A673 (cell line): ENCODE results near the gene MYCBPAP. TPM values are rescaled to one million over a fixed set of nuclear protein-coding genes. Genes with fewer than 3 reads are reported as not detected.

Experiments used
- BruUV-seq: library from RNA; stranded (reverse); fragments of 400-500 nt; replicated peaks from 2 replicates; lab custom pipeline; 2021; lab: Mats Ljungman, UMichigan
- CTCF ChIA-PET: fragments of 300-600 bp; sonication (Branson Sonifier 250); formaldehyde crosslinking; loops from one replicate; lab custom pipeline; 2022; ENCODE audit warnings: antibody characterized with exemption; lab: Charles Lee
- POLR2A ChIA-PET: fragments of 300-600 bp; sonication (Branson Sonifier 250); formaldehyde crosslinking; loops from one replicate; lab custom pipeline; 2022; ENCODE audit warnings: antibody characterized with exemption; ENCODE audit not compliant: low non-redundant PET; lab: Charles Lee
- DNase-seq: peaks from one replicate; pipeline ENCODE4 v3.0.0-alpha.2; 2015; ENCODE audit warnings: low spot score
- H3K27ac ChIP-seq: fragments of 200-600 bp; sonication (generic); 2 replicates; pipeline ENCODE4 v1.5.1; 2016; ENCODE audit warnings: mixed run types, low read depth, mild to moderate bottlenecking, mixed read lengths, antibody characterized with exemption, low read length; ENCODE audit not compliant: poor library complexity, severe bottlenecking
- H3K27me3 ChIP-seq: fragments of 200-600 bp; sonication (generic); replicated peaks from 2 replicates; pipeline ENCODE4 v1.6.1; 2017; ENCODE audit warnings: mixed run types, low read depth, mild to moderate bottlenecking, mixed read lengths, antibody characterized with exemption, low read length; ENCODE audit not compliant: insufficient read depth, poor library complexity
- H3K36me3 ChIP-seq: fragments of 200-600 bp; sonication (generic); 2 replicates; pipeline ENCODE4 v1.6.1; 2016; ENCODE audit warnings: mixed run types, mild to moderate bottlenecking, mixed read lengths, antibody characterized with exemption, low read length; ENCODE audit not compliant: insufficient read depth, poor library complexity, severe bottlenecking
- H3K4me1 ChIP-seq: fragments of 200-600 bp; sonication (generic); 2 replicates; pipeline ENCODE4 v1.6.1; 2017; ENCODE audit warnings: mixed run types, mild to moderate bottlenecking, mixed read lengths, antibody characterized with exemption, low read length; ENCODE audit not compliant: insufficient read depth, poor library complexity, severe bottlenecking
- H3K4me3 ChIP-seq: fragments of 200-600 bp; sonication (generic); 2 replicates; pipeline ENCODE4 v1.5.1; 2016; ENCODE audit warnings: low read depth, mixed run types, mild to moderate bottlenecking, mixed read lengths, low read length; ENCODE audit not compliant: poor library complexity, severe bottlenecking
- H3K9me3 ChIP-seq: fragments of 200-600 bp; sonication (generic); 2 replicates; pipeline ENCODE4 v1.6.1; 2016; ENCODE audit warnings: mixed run types, low read depth, mild to moderate bottlenecking, mixed read lengths, antibody characterized with exemption, low read length; ENCODE audit not compliant: poor library complexity, severe bottlenecking
- EZH2 ChIP-seq: fragments of 200-600 bp; sonication (generic); IDR thresholded peaks from 2 replicates; pipeline ENCODE4 v1.6.1; 2017; ENCODE audit warnings: borderline replicate concordance, low read depth, mild to moderate bottlenecking, mixed read lengths, antibody characterized with exemption, low read length; ENCODE audit not compliant: poor library complexity, severe bottlenecking
- intact Hi-C: fragments of 100-400 bp; cut with micrococcal nuclease; formaldehyde crosslinking; loops from one replicate; pipeline ENCODE4 v1.10.0; 2022; ENCODE audit not compliant: unreplicated experiment
- total RNA-seq: library from RNA; stranded (reverse); gene quantifications from 2 replicates; pipeline ENCODE4 v1.2.3, GENCODE V29; 2021
- TF ChIP-seq, protein P1 (sequence below): fragments of 300-800, 200-600 bp; sonication (generic); conservative IDR thresholded peaks from 2 replicates; pipeline ENCODE4 v1.5.1; 2017; ENCODE audit warnings: low read depth, mild to moderate bottlenecking, antibody characterized with exemption, low read length, moderate library complexity, mixed read lengths

MYCBPAP gene
- total RNA-seq, 1 experiment from 2014 or later: 0.92 TPM

GRCh38 chr17:50572541-50572940 lies 64.3 kb downstream of the MYCBPAP start:
- TF ChIP-seq, protein P1, sequence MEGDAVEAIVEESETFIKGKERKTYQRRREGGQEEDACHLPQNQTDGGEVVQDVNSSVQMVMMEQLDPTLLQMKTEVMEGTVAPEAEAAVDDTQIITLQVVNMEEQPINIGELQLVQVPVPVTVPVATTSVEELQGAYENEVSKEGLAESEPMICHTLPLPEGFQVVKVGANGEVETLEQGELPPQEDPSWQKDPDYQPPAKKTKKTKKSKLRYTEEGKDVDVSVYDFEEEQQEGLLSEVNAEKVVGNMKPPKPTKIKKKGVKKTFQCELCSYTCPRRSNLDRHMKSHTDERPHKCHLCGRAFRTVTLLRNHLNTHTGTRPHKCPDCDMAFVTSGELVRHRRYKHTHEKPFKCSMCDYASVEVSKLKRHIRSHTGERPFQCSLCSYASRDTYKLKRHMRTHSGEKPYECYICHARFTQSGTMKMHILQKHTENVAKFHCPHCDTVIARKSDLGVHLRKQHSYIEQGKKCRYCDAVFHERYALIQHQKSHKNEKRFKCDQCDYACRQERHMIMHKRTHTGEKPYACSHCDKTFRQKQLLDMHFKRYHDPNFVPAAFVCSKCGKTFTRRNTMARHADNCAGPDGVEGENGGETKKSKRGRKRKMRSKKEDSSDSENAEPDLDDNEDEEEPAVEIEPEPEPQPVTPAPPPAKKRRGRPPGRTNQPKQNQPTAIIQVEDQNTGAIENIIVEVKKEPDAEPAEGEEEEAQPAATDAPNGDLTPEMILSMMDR: no peak
- no peak for TF ChIP-seq EZH2
- no TSS peak for BruUV-seq
- Histone ChIP-seq H3K9me3 (no peaks in the 10 kb centered on the region), H3K4me3 (no peak overlapping the region), H3K27me3 (no peaks in the 10 kb centered on the region), H3K4me1 (peaks cover 7% of the 10 kb centered on the region), H3K36me3 (no peaks in the 10 kb centered on the region), H3K27ac (no peak overlapping the region)
- DNase-seq: no peak
- ChIA-PET POLR2A (no interaction called here), CTCF (no interaction called here)
- intact Hi-C loops: no loop called here

GRCh38 chr17:50573866-50574611 lies 65.8 kb downstream of the MYCBPAP start:
- Histone ChIP-seq H3K4me3 (no peak overlapping the region), H3K36me3 (no peaks in the 10 kb centered on the region), H3K27ac (peak overlapping the region; percentile 44), H3K9me3 (no peaks in the 10 kb centered on the region), H3K4me1 (peaks cover 7% of the 10 kb centered on the region), H3K27me3 (no peaks in the 10 kb centered on the region)
- intact Hi-C loops: no loop called here
- ChIA-PET CTCF (interaction anchor here (0.5 kb wide), 1 partner anchor 9 kb away, joined by 11 read pairs; no protein-coding TSS in a partner anchor), POLR2A (no interaction called here)
- BruUV-seq: no TSS peak
- DNase-seq: no peak
- no peak for TF ChIP-seq EZH2
- TF ChIP-seq, protein P1: no peak

GRCh38 chr17:50575581-50576210 lies 67.5 kb downstream of the MYCBPAP start:
- POLR2A ChIA-PET: no interaction called here
- CTCF ChIA-PET: no interaction called here
- TF ChIP-seq EZH2: no peak
- TF ChIP-seq, protein P1: no peak
- no TSS peak for BruUV-seq
- Histone ChIP-seq H3K4me1 (peaks cover 7% of the 10 kb centered on the region), H3K27ac (no peak overlapping the region), H3K36me3 (no peaks in the 10 kb centered on the region), H3K4me3 (no peak overlapping the region), H3K9me3 (no peaks in the 10 kb centered on the region), H3K27me3 (no peaks in the 10 kb centered on the region)
- intact Hi-C loops: no loop called here
- no peak for DNase-seq
